HEK293T (cell line): ENCODE measurements around the gene FRMD5.
"Not testable (repeated sequence)": the region's sequence is repeated elsewhere in the genome, so short reads cannot be mapped to it uniquely, and the experiment has no call there.

ENCODE experiments used
- BHLHE40 ChIP-seq: fragments of 450-650 bp; IDR thresholded peaks from 2 replicates; pipeline ENCODE4 v1.6.1; 2016; ENCODE audit warnings: mild to moderate bottlenecking, moderate library complexity, borderline replicate concordance
- ELF4 ChIP-seq: fragments of 450-650 bp; IDR thresholded peaks from 2 replicates; pipeline ENCODE4 v1.6.1; 2017; ENCODE audit warnings: antibody characterized with exemption
- FOXA1 ChIP-seq: fragments of 450-650 bp; IDR thresholded peaks from 2 replicates; pipeline ENCODE4 v1.6.1; 2016; ENCODE audit warnings: mild to moderate bottlenecking
- FOXK2 ChIP-seq: fragments of 450-650 bp; IDR thresholded peaks from 2 replicates; pipeline ENCODE4 v1.6.1; 2016; ENCODE audit warnings: mild to moderate bottlenecking
- FOXM1 ChIP-seq: fragments of 450-650 bp; IDR thresholded peaks from 2 replicates; pipeline ENCODE4 v1.6.1; 2017; ENCODE audit warnings: mild to moderate bottlenecking, borderline replicate concordance
- NFRKB ChIP-seq: fragments of 450-650 bp; IDR thresholded peaks from 2 replicates; pipeline ENCODE4 v1.6.1; 2016; ENCODE audit warnings: mild to moderate bottlenecking, moderate library complexity
- PKNOX1 ChIP-seq: fragments of 450-650 bp; IDR thresholded peaks from 2 replicates; pipeline ENCODE4 v1.6.1; 2016
- SP1 ChIP-seq: fragments of 450-650 bp; IDR thresholded peaks from 2 replicates; pipeline ENCODE4 v1.6.1; 2017
- SUZ12 ChIP-seq: fragments of 450-650 bp; IDR thresholded peaks from 2 replicates; pipeline ENCODE4 v1.6.1; 2016; ENCODE audit warnings: mild to moderate bottlenecking
- TARDBP ChIP-seq: fragments of 450-650 bp; IDR thresholded peaks from 2 replicates; pipeline ENCODE4 v1.6.1; 2016
- ZNF384 ChIP-seq: fragments of 450-650 bp; IDR thresholded peaks from 2 replicates; pipeline ENCODE4 v1.6.1; 2016

- TF ChIP-seq SUZ12, PKNOX1, FOXM1, ELF4, BHLHE40, SP1, FOXK2, TARDBP, FOXA1, NFRKB, ZNF384: not testable (repeated sequence)
These were observed 31.9 kb upstream of the FRMD5 start for GRCh38 chr15:44227001-44227400.
